GM19395 (cell line): ENCODE measurements around the gene GRIN3B.
"Not testable (repeated sequence)": the region's sequence is repeated elsewhere in the genome, so short reads cannot be mapped to it uniquely, and the experiment has no call there.

ENCODE experiments used
- ATAC-seq: cut with Tn5 transposase; IDR thresholded peaks from one replicate; pipeline ENCODE4 v1.9.1; 2021; ENCODE audit warnings: mild to moderate bottlenecking, moderate library complexity; ENCODE audit not compliant: unreplicated experiment

GRIN3B gene

DNA sequence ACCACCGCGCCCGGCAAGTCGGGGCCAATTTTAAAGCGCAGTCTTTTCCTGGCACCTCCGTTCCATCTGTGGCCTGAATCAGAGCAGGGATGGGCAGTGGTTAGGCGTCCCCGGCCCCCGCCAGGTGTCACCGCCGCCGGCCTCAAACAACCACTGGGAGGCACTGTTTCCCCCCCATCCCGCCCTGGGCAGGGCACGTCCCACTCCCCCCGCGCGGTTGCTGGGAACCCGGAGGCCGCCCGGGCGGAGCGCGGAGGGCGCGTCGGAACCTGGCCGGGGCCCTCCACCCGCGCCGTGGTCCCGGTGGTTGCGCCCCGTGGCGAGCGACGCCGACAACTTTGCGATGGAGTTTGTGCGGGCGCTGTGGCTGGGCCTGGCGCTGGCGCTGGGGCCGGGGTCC, at the start of gene GRIN3B:
GRIN3B (plus strand) TSS at position 325 of the 400 bp plus-strand sequence; CDS start at position 344, 19 bp downstream.
- ATAC-seq, result no peak

DNA sequence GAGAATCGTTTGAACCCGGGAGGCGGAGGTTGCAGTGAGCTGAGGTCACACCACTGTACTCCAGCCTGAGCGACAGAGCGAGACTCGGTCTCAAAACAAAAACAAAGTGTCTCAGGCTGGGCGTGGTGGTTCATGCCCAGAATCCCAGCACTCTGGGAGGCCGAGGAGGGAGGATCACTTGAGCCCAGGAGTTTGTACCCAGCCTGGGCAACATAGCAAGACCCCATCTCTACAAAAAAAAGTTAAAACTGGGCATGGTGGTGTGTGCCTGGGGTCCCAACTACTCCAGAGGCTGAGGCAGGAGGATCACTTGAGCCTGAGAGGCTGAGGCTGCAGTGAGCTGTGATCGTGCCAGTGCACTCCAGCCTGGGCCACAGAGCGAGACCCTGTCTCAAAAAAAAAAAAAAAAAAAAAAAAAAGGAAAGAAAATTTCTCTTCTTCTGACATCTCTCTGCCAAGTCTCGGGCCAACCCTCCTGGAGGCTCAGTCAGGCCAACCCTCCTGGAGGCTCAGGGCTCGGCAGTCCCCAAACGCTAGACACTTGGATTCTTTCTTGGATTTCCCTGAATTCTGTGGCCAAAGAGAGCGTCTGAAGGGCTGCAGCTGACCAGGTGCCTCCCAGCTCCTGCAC, 48.1 kb upstream of the GRIN3B start:
- ATAC-seq, result no peak

- no peak for ATAC-seq
Measured at GRCh38 chr19:952680-953444, 47.4 kb upstream of the GRIN3B start.

DNA sequence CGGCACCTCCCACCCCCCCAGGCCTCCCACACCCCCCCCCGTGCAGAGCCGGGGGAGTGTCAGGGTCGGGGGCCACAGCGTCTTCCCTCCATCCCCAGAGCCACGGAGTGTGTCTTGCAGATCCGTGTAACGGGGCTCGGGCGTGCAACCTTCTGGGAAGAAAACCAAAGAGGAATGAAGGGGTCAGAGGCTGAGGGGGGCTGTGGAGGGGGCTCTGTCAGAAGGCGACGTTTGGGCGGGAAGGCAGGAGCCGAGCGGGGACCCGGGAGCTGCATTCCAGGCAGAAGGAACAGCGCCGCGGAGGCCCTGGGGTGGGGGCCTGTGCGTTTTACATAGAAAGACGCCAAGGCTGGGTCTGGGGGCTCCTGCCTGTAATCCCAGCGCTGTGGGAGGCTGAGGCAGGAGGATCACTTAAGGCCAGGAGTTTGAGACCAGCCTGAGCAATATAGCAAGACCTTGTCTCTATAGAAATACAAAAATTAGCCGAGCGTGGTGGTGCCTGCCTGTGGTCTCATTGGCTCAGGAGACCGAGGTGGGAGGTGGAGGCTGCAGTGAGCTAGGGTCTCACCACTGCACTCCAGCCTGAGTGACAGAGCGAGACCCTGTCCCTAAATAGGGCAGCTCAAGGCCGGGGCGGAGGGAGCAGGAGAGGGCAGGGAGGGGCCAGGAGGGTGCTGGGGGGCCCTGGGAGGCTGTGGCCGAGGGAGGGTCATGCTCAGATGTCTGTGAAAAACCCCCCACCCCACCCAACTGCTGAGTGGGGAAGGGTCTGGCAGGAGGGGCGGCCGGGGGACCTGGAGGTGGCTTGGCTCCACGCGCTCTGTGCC, 46.6 kb upstream of the GRIN3B start:
- ATAC-seq, result no peak

- no peak for ATAC-seq
Measured at GRCh38 chr19:954272-954671, 45.9 kb upstream of the GRIN3B start.

DNA sequence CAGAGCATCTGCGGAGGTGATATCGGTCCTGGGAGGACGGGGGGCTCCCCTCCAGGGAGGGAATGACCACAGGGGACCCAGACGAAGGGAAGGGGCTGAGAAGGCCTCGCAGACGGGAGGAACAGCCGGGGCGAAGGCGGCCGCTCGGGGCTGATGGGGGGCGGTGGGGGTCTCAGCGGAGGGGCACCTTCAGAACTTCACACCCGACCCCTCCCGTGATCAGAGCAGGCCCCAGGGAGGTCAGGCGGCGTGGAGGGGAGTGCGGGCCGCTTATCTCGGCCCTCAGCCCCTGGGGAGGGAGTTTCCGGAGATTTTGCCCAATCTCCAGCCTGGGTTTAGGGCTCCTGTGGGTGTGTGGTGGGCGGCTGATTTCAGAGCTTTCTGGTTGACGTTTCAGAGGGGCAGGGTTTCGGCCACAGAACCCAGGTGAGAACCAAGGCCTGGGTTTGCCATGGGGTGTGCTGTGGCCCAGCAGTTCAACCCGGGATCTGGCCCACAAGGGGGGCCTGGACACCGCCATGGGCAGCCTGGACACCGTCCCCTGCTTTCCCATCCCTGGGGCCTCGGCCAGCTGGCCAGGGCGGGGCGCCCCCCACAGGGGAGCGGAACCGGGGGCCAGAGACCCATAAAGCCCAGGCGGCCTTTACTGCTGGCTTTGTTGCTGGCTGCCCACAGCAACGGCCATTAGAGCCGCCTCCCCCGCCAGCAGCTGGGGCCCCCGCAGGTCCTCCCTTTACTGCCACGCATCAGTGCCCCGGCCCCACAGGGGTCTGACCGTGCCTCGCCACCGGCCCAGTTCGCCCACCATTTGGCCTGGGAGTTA, 45.3 kb upstream of the GRIN3B start:
- no peak for ATAC-seq

GRCh38 chr19:955803-956765, 44.1 kb upstream of the GRIN3B start:
- ATAC-seq, result no peak

DNA sequence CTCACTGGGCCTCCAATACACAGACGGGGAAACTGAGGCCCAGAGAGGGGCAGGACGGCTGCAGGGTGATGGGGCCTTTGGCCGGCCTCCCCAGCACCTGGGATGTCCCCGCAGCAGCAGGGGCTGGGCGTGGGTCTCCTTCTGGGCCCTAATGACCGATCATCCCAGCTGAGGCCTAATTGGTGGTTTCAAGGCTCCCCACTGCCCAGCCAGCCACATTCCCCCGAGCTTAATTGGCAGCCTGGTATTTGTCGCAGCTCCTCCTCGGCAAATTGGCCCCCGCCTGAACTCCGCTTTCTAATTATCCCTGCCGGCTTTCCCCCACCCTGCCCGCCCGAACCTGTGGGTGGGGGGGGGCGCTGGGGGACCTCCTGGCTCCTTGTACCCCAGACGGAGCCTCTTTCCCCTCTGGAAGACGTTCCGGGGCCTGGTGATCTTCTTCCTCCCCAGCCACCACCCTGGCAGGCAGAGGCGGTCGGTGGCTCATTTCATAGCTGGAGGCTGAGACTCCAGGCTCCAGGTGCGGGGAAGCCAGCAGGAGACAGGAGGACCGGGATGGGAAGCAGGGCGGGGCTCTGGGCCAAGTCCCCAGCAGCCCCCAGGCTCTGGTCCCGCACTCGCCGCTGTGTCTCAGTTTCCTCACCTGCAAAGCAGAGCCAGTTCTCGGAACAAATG, 43.3 kb upstream of the GRIN3B start:
- ATAC-seq, result no peak

- not testable (repeated sequence) for ATAC-seq
Measured at GRCh38 chr19:957578-957977, 42.6 kb upstream of the GRIN3B start.

DNA sequence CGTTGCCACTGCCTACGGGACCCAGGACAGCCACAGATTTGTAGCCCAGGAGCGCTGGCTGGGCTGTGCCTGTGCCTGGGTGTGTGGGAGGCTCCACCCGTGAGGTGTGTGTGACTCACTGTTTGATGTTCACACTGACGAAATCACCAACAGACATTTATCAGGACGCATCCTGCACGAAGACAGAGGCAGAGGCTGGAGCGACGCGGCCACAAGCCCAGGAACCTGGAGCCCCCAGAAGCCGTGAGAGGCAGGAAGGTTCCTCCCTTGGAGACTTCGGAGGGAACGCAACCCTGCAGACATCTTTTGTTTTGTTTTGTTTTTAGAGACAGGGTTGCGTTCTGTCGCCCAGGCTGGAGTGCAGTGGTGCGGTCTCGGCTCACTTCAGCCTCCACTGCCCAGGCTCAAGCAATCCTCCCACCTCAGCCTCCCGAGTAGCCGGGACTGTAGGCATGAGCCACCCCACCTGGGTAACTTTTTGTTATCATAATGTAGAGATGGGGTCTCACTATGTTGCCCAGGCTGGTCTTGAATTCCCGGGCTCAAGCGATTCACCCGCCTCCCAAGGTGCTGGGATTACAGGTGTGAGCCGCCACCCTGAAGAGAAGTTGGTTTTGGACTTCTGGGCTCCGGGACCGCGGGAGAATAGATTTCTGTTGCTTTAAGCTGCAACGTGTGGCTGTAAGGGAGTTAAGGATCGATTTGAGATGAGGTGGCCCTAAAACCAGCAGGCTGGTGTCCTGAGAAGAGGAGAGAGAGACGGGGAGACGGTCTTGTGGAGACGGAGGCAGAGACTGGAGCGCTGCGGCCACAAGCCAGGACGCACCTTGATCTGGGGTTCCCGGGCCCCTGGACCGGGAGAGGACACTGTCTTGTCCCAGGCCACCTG, 41.0 kb upstream of the GRIN3B start:
- ATAC-seq, result no peak

- ATAC-seq, result no peak
Measured at GRCh38 chr19:960020-960419, 40.2 kb upstream of the GRIN3B start.

DNA sequence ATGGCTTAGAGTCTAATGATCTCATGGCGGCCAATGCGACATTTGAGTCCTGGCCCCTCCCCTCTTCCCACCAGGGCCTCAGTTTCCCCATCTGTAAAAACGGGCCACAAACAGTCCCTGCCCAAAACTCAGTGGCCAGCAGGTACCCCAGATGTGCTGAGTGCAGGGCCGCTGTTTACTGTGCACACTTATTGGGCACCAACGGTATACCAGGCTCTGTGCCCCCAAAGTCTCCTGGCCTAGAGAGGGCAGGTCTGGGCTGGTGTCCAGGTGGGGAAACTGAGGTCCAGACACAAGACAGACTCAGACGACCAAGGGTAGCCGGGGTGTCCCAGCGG, 39.6 kb upstream of the GRIN3B start:
- ATAC-seq, result no peak

- ATAC-seq, result no peak
Measured at GRCh38 chr19:961866-962620, 38.2 kb upstream of the GRIN3B start.

- ATAC-seq, result no peak
Measured at GRCh38 chr19:962683-963400, 37.4 kb upstream of the GRIN3B start.

GRCh38 chr19:963486-963951, 36.7 kb upstream of the GRIN3B start:
- no peak for ATAC-seq

GRCh38 chr19:964116-964520, 36.1 kb upstream of the GRIN3B start:
- ATAC-seq, result no peak
